ENCODE measurements around the gene ST8SIA5. TPM values are rescaled to one million over a fixed set of nuclear protein-coding genes. Genes with fewer than 3 reads are reported as not detected.

The ST8SIA5 gene
- total and polyA plus RNA-seq, 2 donors (not counting 1 experiment from before 2014, with no cell fraction given), result under 0.01 to 0.01 TPM

- Histone ChIP-seq H3K36me3 (ENCODE audit: control insufficient read depth, insufficient read depth, low read length) (no peaks in the 10 kb centered on the region), H3K9ac (ENCODE audit: insufficient read depth, low read length) (no peak overlapping the region), H3K9me3 (ENCODE audit: control insufficient read depth, insufficient read depth, low read depth, low read length) (no peaks in the 10 kb centered on the region), H3K4me3 (replicated peaks in 1 of 4; ENCODE audit: control extremely low read depth in 1 of 4, insufficient read depth in 1 of 4, low read depth in 3 of 4, low read length in 4 of 4) (no peak overlapping the region), H3K27me3 (ENCODE audit: control insufficient read depth, insufficient read depth, low read length) (no peaks in the 10 kb centered on the region), H4K20me1 (ENCODE audit: control insufficient read depth, extremely low read depth, insufficient read depth, low read length) (no peaks in the 10 kb centered on the region), H3K4me1 (ENCODE audit: control insufficient read depth, extremely low read depth, insufficient read depth, low read length) (no peaks in the 10 kb centered on the region), H3K79me2 (ENCODE audit: control insufficient read depth, insufficient read depth, low read length) (no peaks in the 10 kb centered on the region), H2AFZ (ENCODE audit: low read length) (no peak overlapping the region), H3K27ac (ENCODE audit: insufficient read depth, low read length) (no peak overlapping the region), H3K4me2 (ENCODE audit: extremely low read depth, insufficient read depth, low read length) (no peak overlapping the region)
- peak in 1 of 2 donors; percentile 85 for DNase-seq (ENCODE audit: low read depth in 2 of 2)
- TF ChIP-seq EZH2 (IDR thresholded peaks at IDR 0.05; ENCODE audit: low read length, missing control alignments), result no peak
- TF ChIP-seq CTCF (conservative IDR thresholded peaks at IDR 0.05 in 1 of 2, IDR thresholded peaks at IDR 0.05 in 1 of 2; ENCODE audit: low read depth in 1 of 2, low read length in 2 of 2), result no peak
These were observed 124.3 kb downstream of the ST8SIA5 start for GRCh38 chr18:46632401-46633071.

GRCh38 chr18:46630991-46631390 lies 125.9 kb downstream of the ST8SIA5 start:
- Histone ChIP-seq H3K4me1 (ENCODE audit: control insufficient read depth, extremely low read depth, insufficient read depth, low read length) (no peaks in the 10 kb centered on the region), H4K20me1 (ENCODE audit: control insufficient read depth, extremely low read depth, insufficient read depth, low read length) (no peaks in the 10 kb centered on the region), H2AFZ (ENCODE audit: low read length) (no peak overlapping the region), H3K4me2 (ENCODE audit: extremely low read depth, insufficient read depth, low read length) (no peak overlapping the region), H3K9me3 (ENCODE audit: control insufficient read depth, insufficient read depth, low read depth, low read length) (no peaks in the 10 kb centered on the region), H3K27me3 (ENCODE audit: control insufficient read depth, insufficient read depth, low read length) (no peaks in the 10 kb centered on the region), H3K4me3 (replicated peaks in 1 of 4; ENCODE audit: control extremely low read depth in 1 of 4, insufficient read depth in 1 of 4, low read depth in 3 of 4, low read length in 4 of 4) (no peak overlapping the region), H3K9ac (ENCODE audit: insufficient read depth, low read length) (no peak overlapping the region), H3K27ac (ENCODE audit: insufficient read depth, low read length) (no peak overlapping the region), H3K36me3 (ENCODE audit: control insufficient read depth, insufficient read depth, low read length) (no peaks in the 10 kb centered on the region), H3K79me2 (ENCODE audit: control insufficient read depth, insufficient read depth, low read length) (no peaks in the 10 kb centered on the region)
- DNase-seq (ENCODE audit: low read depth in 2 of 2), result no peak
- TF ChIP-seq CTCF (conservative IDR thresholded peaks at IDR 0.05 in 1 of 2, IDR thresholded peaks at IDR 0.05 in 1 of 2; ENCODE audit: low read depth in 1 of 2, low read length in 2 of 2) (no peak), EZH2 (IDR thresholded peaks at IDR 0.05; ENCODE audit: low read length, missing control alignments) (no peak)

- DNase-seq (ENCODE audit: low read depth in 2 of 2), result peak in 1 of 2 donors; percentile 27
- Histone ChIP-seq H3K9ac (ENCODE audit: insufficient read depth, low read length) (no peak overlapping the region), H2AFZ (ENCODE audit: low read length) (no peak overlapping the region), H4K20me1 (ENCODE audit: control insufficient read depth, extremely low read depth, insufficient read depth, low read length) (no peaks in the 10 kb centered on the region), H3K4me1 (ENCODE audit: control insufficient read depth, extremely low read depth, insufficient read depth, low read length) (no peaks in the 10 kb centered on the region), H3K4me3 (replicated peaks in 1 of 4; ENCODE audit: control extremely low read depth in 1 of 4, insufficient read depth in 1 of 4, low read depth in 3 of 4, low read length in 4 of 4) (no peak overlapping the region), H3K4me2 (ENCODE audit: extremely low read depth, insufficient read depth, low read length) (no peak overlapping the region), H3K9me3 (ENCODE audit: control insufficient read depth, insufficient read depth, low read depth, low read length) (no peaks in the 10 kb centered on the region), H3K27ac (ENCODE audit: insufficient read depth, low read length) (no peak overlapping the region), H3K79me2 (ENCODE audit: control insufficient read depth, insufficient read depth, low read length) (no peaks in the 10 kb centered on the region), H3K36me3 (ENCODE audit: control insufficient read depth, insufficient read depth, low read length) (no peaks in the 10 kb centered on the region), H3K27me3 (ENCODE audit: control insufficient read depth, insufficient read depth, low read length) (no peaks in the 10 kb centered on the region)
- TF ChIP-seq EZH2 (IDR thresholded peaks at IDR 0.05; ENCODE audit: low read length, missing control alignments) (no peak), CTCF (conservative IDR thresholded peaks at IDR 0.05 in 1 of 2, IDR thresholded peaks at IDR 0.05 in 1 of 2; ENCODE audit: low read depth in 1 of 2, low read length in 2 of 2) (no peak)
These were observed 126.7 kb downstream of the ST8SIA5 start for GRCh38 chr18:46630160-46630559.

All from fibroblast of lung (primary cell).